Measurements from ENCODE around the gene GRM7. TPM values are rescaled to one million over a fixed set of nuclear protein-coding genes. Genes with fewer than 3 reads are reported as not detected.

The GRM7 gene
- total RNA-seq, 6 experiments from 2014 or later = not detected

- peaks cover 30% of the 10 kb centered on the region for H3K9me3 Mint-ChIP-seq
- no peak overlapping the region for H3K4me3 Mint-ChIP-seq
- no peaks in the 10 kb centered on the region for H3K36me3 Mint-ChIP-seq (ENCODE audit: low read depth)
- H3K27me3 Mint-ChIP-seq (ENCODE audit: insufficient read depth) = no peaks in the 10 kb centered on the region
- no peaks in the 10 kb centered on the region for H3K4me1 Mint-ChIP-seq (ENCODE audit: low read depth)
- TF ChIP-seq CTCF (IDR thresholded peaks at IDR 0.05) = no peak
- DNase-seq = no peak
- no peak overlapping the region for H3K27ac Mint-ChIP-seq
Observed at GRCh38 chr3:7000501-7000900, 139.6 kb downstream of the GRM7 start.

DNA sequence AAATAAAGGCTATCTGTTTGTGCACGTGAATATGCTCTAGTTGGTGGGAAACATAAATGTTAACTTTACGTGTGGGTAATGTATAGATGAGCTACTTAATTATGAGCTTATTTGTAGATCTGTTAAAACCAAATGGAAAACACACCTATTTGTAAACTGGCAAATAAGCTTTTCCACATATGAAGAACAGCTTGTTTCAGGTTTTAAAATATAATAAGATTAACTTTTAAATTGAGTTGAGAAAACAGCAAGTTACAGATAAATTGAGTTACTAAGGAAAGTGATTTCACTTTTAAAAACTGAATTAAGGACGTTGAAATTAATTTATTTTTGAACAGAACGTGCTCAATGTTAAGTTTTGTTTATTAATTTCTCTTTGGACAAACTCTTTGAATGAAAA is 140.5 kb downstream of the GRM7 start:
- Mint-ChIP-seq H3K4me3 (no peak overlapping the region), H3K9me3 (peaks cover 30% of the 10 kb centered on the region), H3K36me3 (ENCODE audit: low read depth) (no peaks in the 10 kb centered on the region), H3K4me1 (ENCODE audit: low read depth) (no peaks in the 10 kb centered on the region), H3K27ac (no peak overlapping the region), H3K27me3 (ENCODE audit: insufficient read depth) (no peaks in the 10 kb centered on the region)
- DNase-seq = no peak
- TF ChIP-seq CTCF (IDR thresholded peaks at IDR 0.05) = no peak

DNA sequence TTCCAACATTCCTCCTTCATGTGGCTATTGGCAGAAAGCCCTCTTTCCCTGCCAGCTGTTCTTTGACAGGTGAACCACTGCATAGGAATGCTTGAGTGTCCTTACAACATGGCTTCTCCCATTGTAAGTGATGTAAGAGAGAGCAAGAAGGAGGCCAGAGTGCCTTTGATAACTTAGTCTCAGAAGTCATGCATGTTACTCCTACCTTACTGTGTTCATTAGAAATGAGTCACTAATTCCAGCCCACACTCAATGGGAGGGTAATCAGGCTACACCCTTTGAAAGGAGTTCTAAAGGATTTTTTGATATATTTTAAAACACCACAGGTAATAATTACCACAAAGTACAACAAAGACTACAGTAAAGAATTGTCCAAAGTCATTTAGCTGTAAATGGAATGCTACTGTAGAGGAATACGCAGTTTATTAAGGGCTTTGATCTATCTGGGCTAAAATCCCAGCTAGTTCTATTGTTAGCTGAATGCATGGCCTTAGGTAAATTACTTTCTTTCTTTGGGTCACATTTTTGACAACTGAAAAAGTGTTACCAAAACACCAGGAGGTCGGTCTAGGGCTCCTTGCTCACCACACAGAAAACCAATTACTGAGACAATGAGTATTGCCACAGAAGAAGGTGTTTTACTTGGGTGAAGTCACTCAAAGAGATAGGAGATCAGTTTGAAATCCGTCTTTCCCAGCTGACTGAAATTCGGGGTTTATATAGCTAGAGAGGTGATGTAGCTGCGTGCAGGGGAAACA is 154.9 kb downstream of the GRM7 start:
- no peak for TF ChIP-seq CTCF (IDR thresholded peaks at IDR 0.05)
- Mint-ChIP-seq H3K27me3 (ENCODE audit: insufficient read depth) (no peaks in the 10 kb centered on the region), H3K27ac (no peak overlapping the region), H3K36me3 (ENCODE audit: low read depth) (no peaks in the 10 kb centered on the region), H3K9me3 (peaks cover 57% of the 10 kb centered on the region), H3K4me1 (ENCODE audit: low read depth) (no peaks in the 10 kb centered on the region), H3K4me3 (no peak overlapping the region)
- DNase-seq = no peak

- DNase-seq = no peak
- Mint-ChIP-seq H3K9me3 (peaks cover 39% of the 10 kb centered on the region), H3K4me1 (ENCODE audit: low read depth) (no peaks in the 10 kb centered on the region)
Observed at GRCh38 chr3:7025581-7026300, 164.8 kb downstream of the GRM7 start.

GRCh38 chr3:7029562-7029961 is 168.6 kb downstream of the GRM7 start:
- Mint-ChIP-seq H3K27me3 (ENCODE audit: insufficient read depth) (no peaks in the 10 kb centered on the region), H3K4me1 (ENCODE audit: low read depth) (no peaks in the 10 kb centered on the region), H3K9me3 (peaks cover 46% of the 10 kb centered on the region), H3K27ac (no peak overlapping the region), H3K4me3 (no peak overlapping the region), H3K36me3 (ENCODE audit: low read depth) (no peaks in the 10 kb centered on the region)
- no peak for DNase-seq
- TF ChIP-seq CTCF (IDR thresholded peaks at IDR 0.05) = no peak

More at GRCh38 chr3:7025581-7026300, 164.8 kb downstream of the GRM7 start:
- no peak for TF ChIP-seq CTCF (IDR thresholded peaks at IDR 0.05)
- H3K27me3 Mint-ChIP-seq (ENCODE audit: insufficient read depth) = no peaks in the 10 kb centered on the region
- H3K4me3 Mint-ChIP-seq = no peak overlapping the region
- H3K36me3 Mint-ChIP-seq (ENCODE audit: low read depth) = no peaks in the 10 kb centered on the region
- no peak overlapping the region for H3K27ac Mint-ChIP-seq

All from HFFc6 (cell line).